HG02759 (cell line): ENCODE results near the gene FRMD4A.

Source experiments
- ATAC-seq: cut with Tn5 transposase; IDR thresholded peaks from one replicate; pipeline ENCODE4 v1.9.1; 2021; ENCODE audit warnings: mild to moderate bottlenecking, moderate library complexity; ENCODE audit not compliant: unreplicated experiment

The FRMD4A gene

DNA sequence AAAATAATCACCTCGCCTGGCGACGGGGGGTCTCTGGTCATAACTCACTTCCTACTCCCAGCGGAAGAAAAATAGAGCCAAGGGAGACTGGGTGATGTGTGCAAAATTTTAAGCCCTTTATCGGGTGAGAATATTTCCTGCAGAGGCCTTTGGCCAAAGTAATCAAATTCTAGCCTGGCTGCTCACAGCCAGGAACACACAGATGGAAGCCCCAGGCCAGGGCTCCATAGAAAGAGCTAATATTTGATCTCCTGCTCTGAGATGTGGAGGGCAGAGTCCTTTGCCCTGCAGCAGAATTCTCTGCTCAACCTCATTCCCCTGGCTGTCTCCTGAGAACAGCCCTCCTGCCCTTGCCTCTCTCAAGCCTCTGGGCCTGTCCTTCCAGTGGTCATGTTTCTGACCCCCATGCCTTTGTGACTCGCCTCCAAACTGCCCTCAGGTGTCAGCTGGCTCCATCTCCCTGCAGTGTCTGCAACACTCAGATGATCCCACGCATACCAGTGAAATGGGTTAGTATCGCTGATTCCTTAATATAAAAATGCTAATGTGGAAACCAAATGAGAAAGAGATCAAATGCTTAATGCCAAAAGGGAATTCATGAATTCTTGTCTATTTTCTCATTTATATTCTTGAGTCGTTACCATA is 34.5 kb downstream of the FRMD4A start:
- ATAC-seq: no peak

- ATAC-seq: no peak
Observed at GRCh38 chr10:14294347-14295059, 36.2 kb downstream of the FRMD4A start.

GRCh38 chr10:14293526-14293925 is 37.2 kb downstream of the FRMD4A start:
- no peak for ATAC-seq

GRCh38 chr10:14291296-14291695 is 39.4 kb downstream of the FRMD4A start:
- ATAC-seq: no peak

- no peak for ATAC-seq
Observed at GRCh38 chr10:14285941-14286560, 44.7 kb downstream of the FRMD4A start.

GRCh38 chr10:14282276-14282675 is 48.4 kb downstream of the FRMD4A start:
- no peak for ATAC-seq

- ATAC-seq: no peak
Observed at GRCh38 chr10:14278533-14278932, 52.2 kb downstream of the FRMD4A start.

GRCh38 chr10:14276210-14276609 is 54.5 kb downstream of the FRMD4A start:
- no peak for ATAC-seq

DNA sequence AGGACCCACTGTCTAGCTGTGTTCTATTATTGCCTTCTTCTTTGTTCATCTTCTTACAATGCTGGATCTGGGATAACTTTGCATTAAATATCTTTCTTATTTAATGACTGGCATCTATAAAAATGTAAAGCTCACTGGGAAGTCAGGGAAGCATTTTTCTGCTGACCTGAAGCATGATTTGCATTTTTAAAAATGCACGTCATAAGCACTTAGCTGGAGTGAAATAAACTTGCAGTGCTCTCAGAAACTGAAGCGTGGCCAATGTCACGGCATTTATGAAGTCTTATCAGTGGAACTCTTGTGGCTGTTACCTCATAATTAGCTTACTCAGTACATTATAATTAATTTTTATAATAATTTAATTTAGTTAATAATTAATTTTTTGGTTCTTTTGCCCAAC is 59.1 kb downstream of the FRMD4A start:
- ATAC-seq: no peak

GRCh38 chr10:14270370-14270769 is 60.4 kb downstream of the FRMD4A start:
- ATAC-seq: no peak

DNA sequence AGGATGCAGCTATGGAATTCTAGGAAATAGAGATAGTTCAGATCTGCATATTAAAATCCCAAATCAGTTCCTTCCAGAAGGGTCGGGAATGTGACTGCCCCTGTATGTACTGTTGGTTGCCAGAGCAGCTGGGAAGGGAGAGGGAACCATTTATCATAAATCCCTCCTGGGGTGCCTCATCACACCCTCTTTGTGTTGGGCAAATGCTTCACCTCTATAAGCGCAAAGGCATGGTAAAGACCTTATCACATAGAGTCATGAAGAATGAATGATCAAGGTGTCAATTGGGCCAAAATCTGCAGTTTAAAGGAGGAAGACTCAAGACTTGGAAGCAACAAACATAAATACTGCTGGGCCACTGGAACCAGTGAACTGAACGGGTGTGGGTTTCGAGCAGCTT is 65.0 kb downstream of the FRMD4A start:
- no peak for ATAC-seq

DNA sequence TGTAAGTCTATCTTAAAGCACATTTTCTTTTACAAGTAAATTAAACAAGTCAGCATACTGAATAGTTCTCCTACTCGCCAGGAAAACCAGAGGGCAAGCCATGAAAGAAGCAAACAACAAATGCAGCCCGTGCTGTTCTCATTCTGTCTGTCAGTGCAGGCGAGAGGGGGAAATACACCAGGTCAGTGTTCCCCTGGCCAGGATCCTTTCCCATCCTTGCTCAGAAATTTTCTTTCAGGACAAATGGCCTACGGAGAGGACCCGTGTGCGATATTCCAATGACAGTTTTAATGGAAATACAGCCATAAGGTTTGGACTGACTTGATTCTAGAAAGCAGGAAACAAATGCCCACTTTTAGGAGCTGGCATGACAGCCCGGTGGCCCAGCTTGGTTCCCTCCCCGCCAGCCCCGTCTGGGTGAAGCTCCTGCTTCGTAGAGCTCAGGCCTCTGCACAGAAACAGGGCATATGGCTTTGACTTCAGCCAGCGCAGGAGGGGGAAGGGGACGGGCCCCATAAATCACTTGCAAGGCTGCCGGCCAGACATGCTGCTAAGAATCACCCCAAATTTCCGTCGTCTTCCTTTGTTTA is 67.8 kb downstream of the FRMD4A start:
- ATAC-seq: no peak

DNA sequence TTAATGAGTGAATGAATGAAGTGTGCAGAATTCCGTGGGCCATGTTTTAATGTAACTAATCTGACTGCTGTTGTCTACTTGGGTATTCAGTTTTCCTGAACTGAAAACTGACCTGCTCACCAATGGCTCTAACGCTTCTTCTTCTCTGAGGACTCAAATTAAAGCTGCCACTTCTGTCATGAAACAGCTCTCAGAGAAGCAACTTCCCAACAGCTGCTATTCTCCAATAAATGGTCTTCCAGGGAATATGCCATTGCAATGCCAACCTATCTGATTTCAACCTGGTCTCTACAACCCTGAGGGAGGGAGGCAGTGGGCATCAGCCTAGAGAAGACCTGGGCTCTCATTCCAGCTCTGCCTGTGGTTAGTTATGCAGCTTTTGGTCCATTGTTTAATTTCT is 69.4 kb downstream of the FRMD4A start:
- ATAC-seq: no peak

DNA sequence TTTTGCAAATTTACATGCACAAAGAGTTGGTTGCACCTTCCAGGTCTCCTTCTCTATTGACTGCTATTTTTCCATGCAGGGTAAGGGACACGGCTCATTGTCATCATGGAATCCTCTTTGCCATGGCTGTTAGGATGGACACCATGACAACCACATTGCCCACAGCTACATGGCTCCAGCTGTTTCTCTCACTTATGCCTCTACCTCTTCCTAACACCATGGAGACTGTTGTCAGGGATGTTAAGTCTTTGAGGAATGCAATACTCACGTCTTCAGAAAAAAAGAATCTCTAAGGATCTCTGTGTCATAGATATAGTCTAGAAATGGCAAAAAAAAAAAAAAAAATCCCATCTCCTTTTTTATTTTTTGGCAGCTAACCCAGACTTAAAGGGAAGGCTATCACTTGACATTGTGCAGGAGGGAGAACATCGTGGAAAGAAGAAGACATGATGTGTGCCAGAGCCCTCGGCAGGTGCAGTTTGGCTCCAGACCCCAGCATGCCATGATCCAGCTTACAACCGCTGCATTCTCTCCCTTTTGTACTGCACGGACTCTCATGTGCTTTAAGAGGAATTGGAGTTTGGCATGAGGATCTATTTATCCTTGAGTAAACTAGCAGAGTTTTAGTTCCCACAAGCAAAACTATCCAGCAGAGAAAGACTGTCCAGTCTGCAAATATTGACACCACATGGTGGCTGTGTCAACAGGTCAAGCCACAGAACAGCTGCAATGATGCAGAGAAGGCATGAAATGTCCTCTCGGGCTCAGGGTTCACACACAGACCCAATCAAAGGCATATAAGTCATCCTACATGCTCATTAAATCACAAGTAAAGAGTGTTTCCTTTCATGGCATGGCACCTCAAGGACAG is 70.8 kb downstream of the FRMD4A start:
- no peak for ATAC-seq

DNA sequence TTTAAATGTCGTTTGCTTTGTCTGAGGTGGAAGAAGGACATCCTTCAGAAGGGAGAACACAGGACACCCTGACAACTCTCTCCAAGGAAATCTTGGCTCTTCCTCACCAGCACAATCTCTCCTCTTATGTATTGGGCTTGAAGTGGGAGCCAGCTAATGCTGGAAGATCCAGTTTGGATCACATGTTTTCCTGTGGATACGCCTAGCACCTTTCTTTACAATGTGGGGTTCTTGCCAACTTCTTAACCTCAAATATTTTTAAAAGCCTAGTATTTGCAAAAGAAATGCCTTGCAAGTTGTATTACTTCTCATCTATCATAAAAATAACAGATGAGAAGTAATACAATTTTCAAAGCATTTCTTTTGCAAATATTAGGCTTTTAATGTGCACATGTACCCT is 76.4 kb downstream of the FRMD4A start:
- no peak for ATAC-seq

DNA sequence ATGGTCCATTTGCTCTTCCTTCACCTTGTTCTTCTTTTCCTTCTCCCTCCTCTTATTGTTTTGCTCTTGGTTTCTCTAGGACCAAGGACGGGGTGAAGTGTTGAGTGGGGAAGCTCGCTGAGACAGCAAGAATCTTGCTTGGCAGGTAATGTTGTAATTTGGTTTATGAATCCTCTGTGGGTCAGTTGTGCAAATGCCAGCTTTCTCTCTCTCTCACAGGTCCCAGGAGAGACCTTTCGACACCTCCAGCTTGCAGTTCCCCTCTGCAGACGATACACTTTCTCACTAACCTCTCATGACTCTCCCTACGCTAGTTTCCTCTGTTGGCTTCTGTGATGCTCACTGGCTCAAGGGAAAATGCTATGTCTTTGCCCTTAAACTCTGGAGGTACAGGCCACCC is 77.0 kb downstream of the FRMD4A start:
- ATAC-seq: no peak

DNA sequence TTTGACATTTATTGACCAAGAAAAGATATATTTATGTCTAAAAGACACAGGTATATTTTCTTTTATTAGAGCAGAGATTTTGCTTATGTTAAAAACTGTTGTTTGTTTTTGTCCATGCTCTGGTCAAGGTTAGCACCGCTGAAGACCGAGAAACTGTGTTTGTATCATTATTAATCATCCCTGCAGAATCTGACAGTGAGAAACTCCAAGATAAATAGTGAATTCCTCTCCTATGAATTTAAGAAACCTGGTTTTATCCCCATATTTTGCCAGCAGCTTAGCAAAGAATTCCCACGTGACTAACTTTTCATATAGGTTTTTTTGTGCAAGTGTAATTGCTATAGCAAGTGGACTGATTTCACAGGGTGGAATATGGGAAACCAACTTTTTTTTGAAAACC is 77.6 kb downstream of the FRMD4A start:
- no peak for ATAC-seq

- no peak for ATAC-seq
Observed at GRCh38 chr10:14250496-14251076, 80.1 kb downstream of the FRMD4A start.

GRCh38 chr10:14247377-14248116 is 83.2 kb downstream of the FRMD4A start:
- ATAC-seq: no peak

DNA sequence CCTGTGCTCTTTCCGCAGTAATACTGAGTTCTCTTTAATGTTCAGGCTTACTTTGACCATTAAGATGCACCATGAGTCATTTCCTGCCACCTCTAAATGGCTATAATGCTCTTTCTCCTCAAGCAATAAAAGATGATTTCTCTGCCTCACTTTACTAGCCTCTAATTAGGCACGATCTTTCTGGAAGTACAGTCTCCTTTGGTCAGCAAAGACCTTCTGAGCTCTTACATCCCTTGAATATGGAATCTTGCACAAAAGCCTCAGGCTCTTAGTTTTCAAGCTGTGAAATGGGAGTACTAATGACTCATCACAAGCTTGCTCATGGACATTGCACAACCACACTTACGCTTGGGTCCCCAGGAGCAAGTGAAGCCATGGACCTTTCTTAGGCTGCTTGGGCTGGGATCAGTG is 85.9 kb downstream of the FRMD4A start:
- no peak for ATAC-seq
